ENCODE measurements around the gene COL7A1. TPM values are rescaled to one million over a fixed set of nuclear protein-coding genes. Genes with fewer than 3 reads are reported as not detected.

Gene COL7A1
- total RNA-seq, 1 experiment from 2014 or later = 91.2 TPM

DNA sequence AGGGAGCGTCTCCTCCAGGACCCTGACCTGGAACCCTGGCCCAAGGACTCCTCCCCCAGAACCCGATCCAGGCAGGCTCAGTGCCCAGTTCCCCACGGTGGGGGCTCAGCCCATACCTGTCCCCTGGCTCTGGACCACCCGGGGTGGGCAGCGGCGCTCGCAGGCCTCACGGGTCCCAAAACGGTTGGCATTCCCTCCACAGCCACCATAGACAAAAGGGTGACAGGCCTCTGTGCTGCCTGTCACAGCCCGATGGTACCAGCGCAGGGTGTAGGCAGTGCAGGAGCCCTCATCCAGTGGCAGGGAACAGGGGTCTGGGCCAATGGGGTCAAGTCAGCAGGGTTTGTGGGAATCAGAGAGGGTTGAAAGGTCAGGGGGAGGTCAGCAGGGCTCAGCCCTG lies 30.5 kb downstream of the COL7A1 start:
- DNase-seq = no peak
- intact Hi-C loops (cut with micrococcal nuclease; ENCODE audit: unreplicated experiment) = no loop called here
- Histone ChIP-seq H3K4me2 (no peak overlapping the region), H4K20me1 (ENCODE audit: insufficient read depth) (no peaks in the 10 kb centered on the region), H3K9me2 (ENCODE audit: insufficient read depth) (no peaks in the 10 kb centered on the region), H3K79me2 (ENCODE audit: low read depth) (no peaks in the 10 kb centered on the region), H3K27ac (no peak overlapping the region), H3K27me3 (ENCODE audit: insufficient read depth, low read depth) (no peaks in the 10 kb centered on the region), H3K4me3 (no peak overlapping the region), H3K4me1 (replicated peaks; ENCODE audit: insufficient read depth) (0 out of 2 replicates have a peak, but pooled peaks cover 6% of the 10 kb centered on the region), H3K36me3 (ENCODE audit: low read depth) (no peaks in the 10 kb centered on the region), H3F3A (ENCODE audit: insufficient read depth, low read depth) (peaks cover 8% of the 10 kb centered on the region; the same call in 1 of the 2 replicates), H2AFZ (no peak overlapping the region), H3K9me3 (ENCODE audit: insufficient read depth, low read depth) (no peaks in the 10 kb centered on the region)
- POLR2A ChIA-PET (ENCODE audit: unreplicated experiment) = no interaction called here
- CTCF ChIA-PET = no interaction called here
- TF ChIP-seq CTCF (conservative IDR thresholded peaks at IDR 0.05) (no peak), EZH2 (IDR thresholded peaks at IDR 0.05; ENCODE audit: low read depth) (no peak)
- BruUV-seq (replicated peaks) = TSS peak; percentile 47

GRCh38 chr3:48564022-48564421 lies 31.1 kb downstream of the COL7A1 start:
- no TSS peak for BruUV-seq (replicated peaks)
- CTCF ChIA-PET = no interaction called here
- no peak overlapping the region for H3K27ac ChIP-seq
- peak overlapping the region; percentile 16; the same call in 1 of the 2 replicates for H3K4me2 ChIP-seq
- POLR2A ChIA-PET (ENCODE audit: unreplicated experiment) = no interaction called here
- H3K36me3 ChIP-seq (ENCODE audit: low read depth) = no peaks in the 10 kb centered on the region
- no peaks in the 10 kb centered on the region for H3K79me2 ChIP-seq (ENCODE audit: low read depth)
- no peak overlapping the region for H3K4me3 ChIP-seq
- no peaks in the 10 kb centered on the region for H3K9me3 ChIP-seq (ENCODE audit: insufficient read depth, low read depth)
- H3K4me1 ChIP-seq (replicated peaks; ENCODE audit: insufficient read depth) = peaks cover 7% of the 10 kb centered on the region; the same call in 1 of the 2 replicates
- H4K20me1 ChIP-seq (ENCODE audit: insufficient read depth) = no peaks in the 10 kb centered on the region
- no peaks in the 10 kb centered on the region for H3K9me2 ChIP-seq (ENCODE audit: insufficient read depth)
- no peak overlapping the region for H2AFZ ChIP-seq
- intact Hi-C loops (cut with micrococcal nuclease; ENCODE audit: unreplicated experiment) = no loop called here
- DNase-seq = peak in 1 of 2 experiments; percentile 63
- no peaks in the 10 kb centered on the region for H3K27me3 ChIP-seq (ENCODE audit: insufficient read depth, low read depth)
- TF ChIP-seq CTCF (conservative IDR thresholded peaks at IDR 0.05) = no peak
- peaks cover 8% of the 10 kb centered on the region; the same call in 1 of the 2 replicates for H3F3A ChIP-seq (ENCODE audit: insufficient read depth, low read depth)

DNA sequence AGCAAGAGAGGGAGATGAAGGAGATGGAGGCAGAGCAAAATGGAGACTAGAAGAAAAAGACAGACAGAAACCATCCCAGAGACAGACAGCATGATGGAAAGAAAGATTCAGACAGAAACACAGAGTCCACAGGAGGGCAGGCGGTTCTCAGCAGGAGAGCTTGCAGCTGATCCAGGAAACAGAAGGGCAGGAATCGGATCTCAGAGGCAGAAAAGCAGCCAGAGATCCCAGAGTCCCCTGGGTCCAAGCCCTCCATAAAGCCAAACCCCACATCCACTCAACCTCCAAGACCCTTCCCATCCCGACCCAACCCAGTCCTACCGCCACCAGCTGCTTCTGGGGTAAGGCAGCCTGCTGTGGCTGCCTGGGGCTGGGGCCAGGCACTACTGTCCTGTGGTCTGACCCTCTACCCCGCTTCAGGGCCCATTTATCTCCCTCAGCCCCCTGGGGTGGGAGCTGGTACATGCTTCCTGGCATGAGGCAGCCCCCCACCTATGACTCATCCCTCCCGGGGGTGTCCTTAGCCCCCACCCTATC lies 31.7 kb downstream of the COL7A1 start, which contains the start of gene UCN2:
Gene UCN2, minus strand, starts transcription at position 400 of the 537 bp plus-strand sequence. CDS start 657 bp downstream, outside the sequence.
- Histone ChIP-seq H3K4me3 (no peak within 1 kb of the TSS), H3F3A (ENCODE audit: insufficient read depth, low read depth) (peaks cover 11% of the 10 kb centered on the region; the same call in 1 of the 2 replicates), H3K27ac (no peak within 1 kb of the TSS), H3K9me2 (ENCODE audit: insufficient read depth) (no peaks in the 10 kb centered on the region), H3K4me1 (replicated peaks; ENCODE audit: insufficient read depth) (peaks cover 13% of the 10 kb centered on the region), H3K36me3 (ENCODE audit: low read depth) (no peaks in the 10 kb centered on the region), H3K9me3 (ENCODE audit: insufficient read depth, low read depth) (no peaks in the 10 kb centered on the region), H3K27me3 (ENCODE audit: insufficient read depth, low read depth) (no peaks in the 10 kb centered on the region), H4K20me1 (ENCODE audit: insufficient read depth) (no peaks in the 10 kb centered on the region), H3K4me2 (peak within 1 kb of the TSS; percentile 16; the same call in 1 of the 2 replicates), H2AFZ (no peak within 1 kb of the TSS), H3K79me2 (ENCODE audit: low read depth) (no peaks in the 10 kb centered on the region)
- ChIA-PET POLR2A (ENCODE audit: unreplicated experiment) (no interaction called here), CTCF (no interaction called here)
- BruUV-seq (replicated peaks) = no TSS peak
- no peak for DNase-seq
- intact Hi-C loops (cut with micrococcal nuclease; ENCODE audit: unreplicated experiment) = no loop called here
- TF ChIP-seq CTCF (conservative IDR thresholded peaks at IDR 0.05) = no peak
